Nephron progenitor cell (in vitro differentiated cells): ENCODE measurements around the gene CDCP2.

Experiments
- DNase-seq: peaks from one replicate; pipeline ENCODE4 v3.0.0; 2021
- H3K27ac Mint-ChIP-seq: 2 replicates; pipeline ENCODE4 v1.8.0; 2021; ENCODE audit warnings: mild to moderate bottlenecking, moderate library complexity, mixed read lengths
- H3K27me3 Mint-ChIP-seq: 2 replicates; pipeline ENCODE4 v1.8.0; 2021; ENCODE audit warnings: mild to moderate bottlenecking, low read depth, mixed read lengths; ENCODE audit not compliant: poor library complexity
- H3K36me3 Mint-ChIP-seq: 2 replicates; pipeline ENCODE4 v1.8.0; 2021; ENCODE audit warnings: low read depth, mixed read lengths
- H3K4me1 Mint-ChIP-seq: 2 replicates; pipeline ENCODE4 v1.8.0; 2021; ENCODE audit warnings: mixed read lengths
- H3K4me3 Mint-ChIP-seq: 2 replicates; pipeline ENCODE4 v1.8.0; 2021; ENCODE audit warnings: mild to moderate bottlenecking, moderate library complexity, mixed read lengths
- H3K9me3 Mint-ChIP-seq: 2 replicates; pipeline ENCODE4 v1.8.0; 2021; ENCODE audit warnings: mild to moderate bottlenecking, moderate library complexity, mixed read lengths
- TF ChIP-seq, protein P1 (sequence below): fragments of 200-600 bp; sonication (generic); IDR thresholded peaks from 2 replicates; pipeline ENCODE4 v1.5.0; 2021; ENCODE audit warnings: antibody characterized with exemption

Gene CDCP2

DNA sequence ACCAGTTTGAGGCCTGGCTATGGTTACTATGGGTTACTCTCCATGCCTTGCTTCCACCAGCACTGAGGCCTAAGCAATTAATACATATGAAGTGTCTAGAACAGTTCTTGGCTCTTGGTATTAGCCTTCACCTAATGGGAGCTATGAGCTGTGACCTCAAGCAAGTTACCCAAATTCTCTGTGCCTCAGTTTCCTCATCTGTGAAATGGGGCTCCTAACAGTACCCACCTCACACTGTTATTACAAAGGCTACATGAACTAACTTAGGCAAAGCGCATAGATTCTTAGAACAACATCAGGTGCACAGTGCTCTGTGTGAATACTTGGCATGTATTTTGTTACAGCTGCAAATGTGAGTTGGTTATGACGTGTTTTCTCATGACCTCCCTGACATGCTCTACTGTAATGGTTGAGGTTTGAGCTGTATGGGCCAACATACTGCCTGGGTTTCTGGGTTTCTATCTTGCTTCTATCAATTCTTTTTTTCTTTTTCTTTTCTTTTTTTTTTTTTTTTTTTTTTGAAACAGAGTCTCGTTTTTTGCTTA lies 26.5 kb downstream of the CDCP2 start:
- TF ChIP-seq, protein P1, sequence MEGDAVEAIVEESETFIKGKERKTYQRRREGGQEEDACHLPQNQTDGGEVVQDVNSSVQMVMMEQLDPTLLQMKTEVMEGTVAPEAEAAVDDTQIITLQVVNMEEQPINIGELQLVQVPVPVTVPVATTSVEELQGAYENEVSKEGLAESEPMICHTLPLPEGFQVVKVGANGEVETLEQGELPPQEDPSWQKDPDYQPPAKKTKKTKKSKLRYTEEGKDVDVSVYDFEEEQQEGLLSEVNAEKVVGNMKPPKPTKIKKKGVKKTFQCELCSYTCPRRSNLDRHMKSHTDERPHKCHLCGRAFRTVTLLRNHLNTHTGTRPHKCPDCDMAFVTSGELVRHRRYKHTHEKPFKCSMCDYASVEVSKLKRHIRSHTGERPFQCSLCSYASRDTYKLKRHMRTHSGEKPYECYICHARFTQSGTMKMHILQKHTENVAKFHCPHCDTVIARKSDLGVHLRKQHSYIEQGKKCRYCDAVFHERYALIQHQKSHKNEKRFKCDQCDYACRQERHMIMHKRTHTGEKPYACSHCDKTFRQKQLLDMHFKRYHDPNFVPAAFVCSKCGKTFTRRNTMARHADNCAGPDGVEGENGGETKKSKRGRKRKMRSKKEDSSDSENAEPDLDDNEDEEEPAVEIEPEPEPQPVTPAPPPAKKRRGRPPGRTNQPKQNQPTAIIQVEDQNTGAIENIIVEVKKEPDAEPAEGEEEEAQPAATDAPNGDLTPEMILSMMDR = no peak
- no peak for DNase-seq
- Mint-ChIP-seq H3K9me3 (no peaks in the 10 kb centered on the region), H3K27me3 (peaks cover 62% of the 10 kb centered on the region), H3K4me3 (no peak overlapping the region), H3K27ac (no peak overlapping the region), H3K36me3 (no peaks in the 10 kb centered on the region), H3K4me1 (peaks cover 28% of the 10 kb centered on the region)

DNA sequence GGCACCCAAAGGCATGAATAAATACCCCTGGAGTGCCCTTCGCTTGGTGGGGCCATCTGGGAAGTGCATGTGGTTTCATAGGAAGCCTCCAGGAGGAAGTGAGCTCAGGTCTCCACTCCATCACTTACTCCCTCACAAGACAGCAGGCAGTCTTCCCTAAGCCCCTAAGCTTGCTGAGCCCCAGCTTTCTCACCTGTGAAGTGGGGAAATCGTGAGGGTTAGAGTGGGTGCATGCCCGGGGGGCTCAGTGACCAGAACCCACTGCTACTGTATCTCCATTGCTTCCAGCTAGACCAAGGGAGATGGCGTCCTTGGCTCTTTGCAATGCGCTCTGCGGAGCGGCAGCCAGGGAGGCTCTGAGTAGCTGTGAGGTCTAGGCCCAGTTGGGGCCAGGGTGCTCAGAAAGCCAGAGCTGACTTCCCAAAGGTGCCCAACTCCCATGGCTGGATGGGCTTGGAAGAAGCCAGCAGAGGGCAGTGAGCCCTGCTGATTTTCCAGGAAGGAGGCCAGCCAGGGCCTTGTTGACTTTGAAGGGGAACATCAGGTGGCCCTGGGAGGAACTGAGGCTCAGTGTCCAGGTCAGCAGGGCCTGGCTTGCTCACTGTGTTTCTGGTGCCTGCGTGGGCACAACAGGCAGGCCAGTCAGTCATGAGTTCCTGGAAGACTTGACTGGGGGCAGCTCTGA lies 27.3 kb downstream of the CDCP2 start:
- no peaks in the 10 kb centered on the region for H3K9me3 Mint-ChIP-seq
- peaks cover 30% of the 10 kb centered on the region for H3K4me1 Mint-ChIP-seq
- no peaks in the 10 kb centered on the region for H3K36me3 Mint-ChIP-seq
- no peak overlapping the region for H3K4me3 Mint-ChIP-seq
- TF ChIP-seq, protein P1 = no peak
- no peak for DNase-seq
- peaks cover 57% of the 10 kb centered on the region for H3K27me3 Mint-ChIP-seq
- H3K27ac Mint-ChIP-seq = no peak overlapping the region

DNA sequence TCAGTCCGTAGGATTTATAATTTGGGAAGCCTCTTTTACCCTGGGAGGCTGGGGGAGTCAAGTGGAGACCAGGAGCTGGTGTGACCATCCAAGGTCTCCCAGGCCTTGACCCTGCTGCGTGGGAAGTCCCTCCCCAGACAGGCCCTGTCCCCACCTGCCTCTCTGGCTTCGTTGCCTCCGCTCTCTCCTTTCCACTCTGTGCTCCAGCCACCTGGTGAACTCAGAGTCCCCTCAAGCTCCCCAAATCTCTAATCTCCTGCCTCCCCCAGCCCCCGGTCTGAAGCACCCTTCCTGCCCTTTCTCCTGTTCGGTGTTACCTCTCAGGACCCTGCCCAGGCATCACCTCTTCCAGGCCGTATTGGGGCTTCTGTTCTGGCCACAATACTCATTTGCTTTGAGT lies 27.9 kb downstream of the CDCP2 start:
- Mint-ChIP-seq H3K9me3 (no peaks in the 10 kb centered on the region), H3K4me1 (peaks cover 30% of the 10 kb centered on the region), H3K4me3 (no peak overlapping the region), H3K27me3 (peaks cover 53% of the 10 kb centered on the region), H3K36me3 (no peaks in the 10 kb centered on the region), H3K27ac (no peak overlapping the region)
- DNase-seq = no peak
- TF ChIP-seq, protein P1 = no peak

DNA sequence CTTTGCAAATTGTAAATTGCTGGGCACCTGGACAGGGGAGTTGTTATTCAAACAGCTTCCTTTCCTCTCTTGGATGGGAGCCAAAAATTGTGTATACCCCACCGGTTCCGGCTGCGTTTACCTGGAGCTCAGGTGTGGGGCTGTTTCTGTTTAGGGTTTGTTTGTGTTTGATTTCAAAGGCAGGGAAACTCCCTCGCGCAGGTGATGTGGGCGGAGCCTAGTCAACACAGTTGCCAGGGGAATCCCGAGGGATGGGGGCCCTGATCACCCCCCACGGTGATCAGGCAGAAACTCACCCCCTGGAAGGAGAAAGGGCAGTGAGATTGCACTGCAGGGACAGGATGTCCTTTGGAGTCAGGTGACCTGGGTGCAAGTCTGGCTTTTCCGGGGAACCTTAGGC lies 28.3 kb downstream of the CDCP2 start:
- Mint-ChIP-seq H3K27ac (no peak overlapping the region), H3K27me3 (peaks cover 52% of the 10 kb centered on the region), H3K9me3 (no peaks in the 10 kb centered on the region), H3K4me3 (no peak overlapping the region), H3K4me1 (peaks cover 30% of the 10 kb centered on the region), H3K36me3 (no peaks in the 10 kb centered on the region)
- TF ChIP-seq, protein P1 = no peak
- DNase-seq = no peak

DNA sequence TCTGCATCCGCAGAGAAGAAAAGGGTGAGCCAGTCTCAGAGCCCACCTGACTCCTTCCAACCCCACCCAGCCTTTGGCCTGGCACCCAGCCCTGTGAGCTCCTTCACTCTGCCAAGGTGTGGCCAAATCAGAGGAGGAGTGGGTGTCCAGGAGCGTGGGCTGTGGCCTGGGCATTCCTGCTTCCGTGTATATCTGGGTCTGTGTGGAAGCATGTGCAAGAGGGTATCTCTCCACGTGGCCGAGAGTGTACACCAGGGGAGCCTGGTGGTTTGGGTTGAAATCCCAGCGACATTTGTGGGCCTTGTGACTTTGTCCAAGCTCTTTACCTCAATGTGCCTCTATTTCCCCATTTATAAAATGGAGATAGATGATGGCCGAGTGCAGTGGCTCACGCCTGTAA lies 29.8 kb downstream of the CDCP2 start:
- Mint-ChIP-seq H3K36me3 (no peaks in the 10 kb centered on the region), H3K4me3 (no peak overlapping the region), H3K4me1 (peaks cover 30% of the 10 kb centered on the region), H3K9me3 (no peaks in the 10 kb centered on the region), H3K27ac (no peak overlapping the region), H3K27me3 (peaks cover 41% of the 10 kb centered on the region)
- DNase-seq = no peak
- TF ChIP-seq, protein P1 = no peak
